ENCODE results near the gene PDLIM5. TPM values are rescaled to one million over a fixed set of nuclear protein-coding genes. Genes with fewer than 3 reads are reported as not detected.

The PDLIM5 gene
- total and polyA plus RNA-seq, 4 donors = 20.4 to 93.4 (median 59.8) TPM

- TF ChIP-seq, protein P1, sequence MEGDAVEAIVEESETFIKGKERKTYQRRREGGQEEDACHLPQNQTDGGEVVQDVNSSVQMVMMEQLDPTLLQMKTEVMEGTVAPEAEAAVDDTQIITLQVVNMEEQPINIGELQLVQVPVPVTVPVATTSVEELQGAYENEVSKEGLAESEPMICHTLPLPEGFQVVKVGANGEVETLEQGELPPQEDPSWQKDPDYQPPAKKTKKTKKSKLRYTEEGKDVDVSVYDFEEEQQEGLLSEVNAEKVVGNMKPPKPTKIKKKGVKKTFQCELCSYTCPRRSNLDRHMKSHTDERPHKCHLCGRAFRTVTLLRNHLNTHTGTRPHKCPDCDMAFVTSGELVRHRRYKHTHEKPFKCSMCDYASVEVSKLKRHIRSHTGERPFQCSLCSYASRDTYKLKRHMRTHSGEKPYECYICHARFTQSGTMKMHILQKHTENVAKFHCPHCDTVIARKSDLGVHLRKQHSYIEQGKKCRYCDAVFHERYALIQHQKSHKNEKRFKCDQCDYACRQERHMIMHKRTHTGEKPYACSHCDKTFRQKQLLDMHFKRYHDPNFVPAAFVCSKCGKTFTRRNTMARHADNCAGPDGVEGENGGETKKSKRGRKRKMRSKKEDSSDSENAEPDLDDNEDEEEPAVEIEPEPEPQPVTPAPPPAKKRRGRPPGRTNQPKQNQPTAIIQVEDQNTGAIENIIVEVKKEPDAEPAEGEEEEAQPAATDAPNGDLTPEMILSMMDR (IDR thresholded peaks at IDR 0.05; ENCODE audit: control extremely low read depth, extremely low read depth) = no peak
- no peak overlapping the region for H3K9ac ChIP-seq (ENCODE audit: insufficient read depth in 1 of 2, low read length in 2 of 2)
- DNase-seq (no peak), ATAC-seq (ENCODE audit: insufficient read depth, low FRiP score) (no peak)
- H3K27me3 ChIP-seq (ENCODE audit: control insufficient read depth in 3 of 3, insufficient read depth in 3 of 3, low read length in 2 of 3) = peaks cover 0 to 7% (median 6%) of the 10 kb centered on the region in 3 donors
- H3K4me3 ChIP-seq = no peak overlapping the region
- H3K27ac ChIP-seq (ENCODE audit: low read depth in 1 of 2, low read length in 1 of 2) = peak overlapping the region in 1 of 2 donors; percentile 85
- peaks cover 0 to 14% (median 6%) of the 10 kb centered on the region in 5 donors for H3K4me1 ChIP-seq (ENCODE audit: control insufficient read depth in 5 of 5, insufficient read depth in 5 of 5, low read length in 5 of 5)
- no peaks in the 10 kb centered on the region for H3K36me3 ChIP-seq (ENCODE audit: control insufficient read depth in 4 of 4, insufficient read depth in 4 of 4, low read length in 4 of 4)
- H3K9me3 ChIP-seq (ENCODE audit: control insufficient read depth in 4 of 4, insufficient read depth in 3 of 4, low read length in 3 of 4) = no peaks in the 10 kb centered on the region
- WGBS, 2 donors = 95 to 99% methylated on average over 1 of the region's 1 CpG
These were observed 42.4 kb upstream of the PDLIM5 start for GRCh38 chr4:94409375-94409679.

GRCh38 chr4:94409962-94410361 lies 41.8 kb upstream of the PDLIM5 start:
- H3K27ac ChIP-seq (ENCODE audit: low read depth in 1 of 2, low read length in 1 of 2) = peak overlapping the region in 1 of 2 donors; percentile 79
- no peaks in the 10 kb centered on the region for H3K36me3 ChIP-seq (ENCODE audit: control insufficient read depth in 4 of 4, insufficient read depth in 4 of 4, low read length in 4 of 4)
- H3K27me3 ChIP-seq (ENCODE audit: control insufficient read depth in 3 of 3, insufficient read depth in 3 of 3, low read length in 2 of 3) = peaks cover 0 to 6% (median 5%) of the 10 kb centered on the region in 3 donors
- TF ChIP-seq, protein P1 (IDR thresholded peaks at IDR 0.05; ENCODE audit: control extremely low read depth, extremely low read depth) = no peak
- peaks cover 0 to 14% (median 6%) of the 10 kb centered on the region in 5 donors for H3K4me1 ChIP-seq (ENCODE audit: control insufficient read depth in 5 of 5, insufficient read depth in 5 of 5, low read length in 5 of 5)
- no peak overlapping the region for H3K4me3 ChIP-seq
- DNase-seq = no peak
- H3K9ac ChIP-seq (ENCODE audit: insufficient read depth in 1 of 2, low read length in 2 of 2) = no peak overlapping the region
- ATAC-seq (ENCODE audit: insufficient read depth, low FRiP score) = no peak
- H3K9me3 ChIP-seq (ENCODE audit: control insufficient read depth in 4 of 4, insufficient read depth in 3 of 4, low read length in 3 of 4) = no peaks in the 10 kb centered on the region

DNA sequence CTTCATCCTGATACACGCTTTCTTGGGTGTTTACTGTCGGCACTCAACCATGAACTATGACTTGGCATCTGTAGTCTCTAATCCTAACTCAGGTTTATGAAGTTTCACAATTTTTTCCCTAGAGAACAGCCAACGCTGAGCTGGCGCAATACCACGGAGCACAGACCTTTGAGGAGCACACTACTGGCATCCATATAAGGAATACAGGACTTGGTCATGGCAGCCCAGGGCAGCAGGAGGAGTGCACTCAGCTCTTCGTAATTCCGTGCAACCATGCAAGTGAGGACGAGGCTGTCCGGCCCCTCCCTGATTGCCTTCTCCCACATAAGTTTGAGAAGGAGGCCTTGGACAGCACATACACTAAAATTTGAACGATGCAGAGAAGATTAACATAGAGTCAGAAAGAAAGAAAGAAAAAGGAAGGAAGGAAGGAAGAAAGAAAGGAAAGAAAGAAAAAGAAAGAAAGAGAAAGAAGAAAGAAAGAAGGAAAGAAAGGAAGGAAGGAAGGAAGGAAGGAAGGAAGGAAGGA lies 41.0 kb upstream of the PDLIM5 start:
- Histone ChIP-seq H3K4me3 (no peak overlapping the region), H3K27ac (ENCODE audit: low read depth in 1 of 2, low read length in 1 of 2) (peak overlapping the region in 1 of 2 donors; percentile 87), H3K27me3 (ENCODE audit: control insufficient read depth in 3 of 3, insufficient read depth in 3 of 3, low read length in 2 of 3) (peaks cover 0 to 6% (median 4%) of the 10 kb centered on the region in 3 donors), H3K36me3 (ENCODE audit: control insufficient read depth in 4 of 4, insufficient read depth in 4 of 4, low read length in 4 of 4) (no peaks in the 10 kb centered on the region), H3K9ac (ENCODE audit: insufficient read depth in 1 of 2, low read length in 2 of 2) (no peak overlapping the region), H3K9me3 (ENCODE audit: control insufficient read depth in 4 of 4, insufficient read depth in 3 of 4, low read length in 3 of 4) (no peaks in the 10 kb centered on the region), H3K4me1 (ENCODE audit: control insufficient read depth in 5 of 5, insufficient read depth in 5 of 5, low read length in 5 of 5) (peaks cover 0 to 14% (median 6%) of the 10 kb centered on the region in 5 donors)
- DNase-seq (no peak), ATAC-seq (ENCODE audit: insufficient read depth, low FRiP score) (no peak)
- TF ChIP-seq, protein P1 (IDR thresholded peaks at IDR 0.05; ENCODE audit: control extremely low read depth, extremely low read depth) = no peak
- WGBS, 2 donors = 84 to 87% methylated on average over 10 of the region's 10 CpGs

GRCh38 chr4:94411296-94411695 lies 40.4 kb upstream of the PDLIM5 start:
- H3K27me3 ChIP-seq (ENCODE audit: control insufficient read depth in 3 of 3, insufficient read depth in 3 of 3, low read length in 2 of 3) = peaks cover 0 to 6% (median 4%) of the 10 kb centered on the region in 3 donors
- peak overlapping the region in 1 of 2 donors; percentile 84 for H3K27ac ChIP-seq (ENCODE audit: low read depth in 1 of 2, low read length in 1 of 2)
- no peak overlapping the region for H3K9ac ChIP-seq (ENCODE audit: insufficient read depth in 1 of 2, low read length in 2 of 2)
- H3K4me1 ChIP-seq (ENCODE audit: control insufficient read depth in 5 of 5, insufficient read depth in 5 of 5, low read length in 5 of 5) = peaks cover 0 to 14% (median 6%) of the 10 kb centered on the region in 5 donors
- H3K4me3 ChIP-seq = no peak overlapping the region
- TF ChIP-seq, protein P1 (IDR thresholded peaks at IDR 0.05; ENCODE audit: control extremely low read depth, extremely low read depth) = no peak
- H3K36me3 ChIP-seq (ENCODE audit: control insufficient read depth in 4 of 4, insufficient read depth in 4 of 4, low read length in 4 of 4) = no peaks in the 10 kb centered on the region
- ATAC-seq (ENCODE audit: insufficient read depth, low FRiP score) = no peak
- no peak for DNase-seq
- no peaks in the 10 kb centered on the region for H3K9me3 ChIP-seq (ENCODE audit: control insufficient read depth in 4 of 4, insufficient read depth in 3 of 4, low read length in 3 of 4)

Data from lung (tissue), 12 donors.